Parathyroid adenoma (tissue), 2 donors: ENCODE data around the gene NME9.

Experiments used
- H2AFZ ChIP-seq: fragments of 300-600 bp; sonication (generic); one replicate; pipeline ENCODE4 v1.7.0; 2017; ENCODE audit warnings: antibody characterized with exemption, mild to moderate bottlenecking
- H3K27ac ChIP-seq: fragments of 300-600 bp; sonication (generic); one replicate; pipeline ENCODE4 v1.7.0; 2017
- H3K27me3 ChIP-seq: fragments of 300-600 bp; sonication (generic); one replicate; pipeline ENCODE4 v1.7.0; 2017; ENCODE audit warnings: low read length; ENCODE audit not compliant: control insufficient read depth, insufficient read depth
- H3K36me3 ChIP-seq: fragments of 300-600 bp; sonication (generic); one replicate; pipeline ENCODE4 v1.7.0; 2017; ENCODE audit warnings: low read length; ENCODE audit not compliant: control insufficient read depth, insufficient read depth
- H3K4me1 ChIP-seq: fragments of 300-600 bp; sonication (generic); one replicate; pipeline ENCODE4 v1.7.0; 2017; ENCODE audit warnings: control low read depth
- H3K4me2 ChIP-seq: fragments of 300-600 bp; sonication (generic); one replicate; pipeline ENCODE4 v1.7.0; 2017; ENCODE audit warnings: low read length
- H3K4me3 ChIP-seq: fragments of 300-600 bp; sonication (generic); one replicate; pipeline ENCODE4 v1.7.0; 2017; ENCODE audit warnings: low read depth, low read length
- H3K79me2 ChIP-seq: fragments of 300-600 bp; sonication (generic); one replicate; pipeline ENCODE4 v1.7.0; 2017; ENCODE audit warnings: control low read depth
- H3K9ac ChIP-seq: fragments of 300-600 bp; sonication (generic); one replicate; pipeline ENCODE4 v1.7.0; 2017; ENCODE audit warnings: mild to moderate bottlenecking
- H3K9me3 ChIP-seq: fragments of 300-600 bp; sonication (generic); one replicate; pipeline ENCODE4 v1.7.0; 2017; ENCODE audit warnings: low read length; ENCODE audit not compliant: control insufficient read depth
- CTCF ChIP-seq: fragments of 300-600 bp; sonication (generic); IDR thresholded peaks from one replicate; pipeline ENCODE4 v1.7.0; 2017; ENCODE audit warnings: antibody characterized with exemption, mild to moderate bottlenecking
- donor health status: primary hyperparathyroidism.

The NME9 gene

DNA sequence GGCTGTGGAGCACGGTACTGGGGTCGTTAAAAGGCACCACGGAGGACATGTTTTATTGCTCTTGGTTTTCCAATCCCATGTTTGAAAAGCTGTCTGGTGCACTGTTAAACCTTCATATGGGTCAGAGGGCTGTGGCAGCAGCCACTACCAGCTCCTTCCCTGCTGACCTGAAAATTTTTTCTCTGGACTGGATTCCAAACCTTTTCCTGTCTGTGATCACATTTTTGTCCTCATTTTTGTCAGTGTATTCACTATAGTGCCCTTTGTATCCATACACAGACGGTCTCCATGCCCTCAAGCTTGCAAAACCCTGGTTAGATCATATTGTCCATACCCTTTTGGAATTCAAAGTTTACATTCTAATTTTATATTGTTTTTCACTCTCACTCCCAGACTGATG is 70.5 kb downstream of the NME9 start:
- TF ChIP-seq CTCF: no peak

GRCh38 chr3:138257986-138258385 is 71.7 kb downstream of the NME9 start:
- H3K9ac ChIP-seq: no peak overlapping the region
- no peaks in the 10 kb centered on the region for H3K27me3 ChIP-seq
- no peaks in the 10 kb centered on the region for H3K36me3 ChIP-seq
- H3K4me1 ChIP-seq: no peaks in the 10 kb centered on the region
- no peak for TF ChIP-seq CTCF
- H3K79me2 ChIP-seq: no peaks in the 10 kb centered on the region
- no peak overlapping the region for H3K4me3 ChIP-seq
- H3K27ac ChIP-seq: no peak overlapping the region
- no peaks in the 10 kb centered on the region for H3K9me3 ChIP-seq
- no peak overlapping the region for H3K4me2 ChIP-seq
- H2AFZ ChIP-seq: no peak overlapping the region

More for the DNA sequence above, 70.5 kb downstream of the NME9 start:
- Histone ChIP-seq H3K36me3 (no peaks in the 10 kb centered on the region), H3K4me2 (no peak overlapping the region), H2AFZ (no peak overlapping the region), H3K9me3 (no peaks in the 10 kb centered on the region), H3K27ac (no peak overlapping the region), H3K9ac (no peak overlapping the region), H3K4me1 (no peaks in the 10 kb centered on the region), H3K27me3 (no peaks in the 10 kb centered on the region), H3K79me2 (no peaks in the 10 kb centered on the region), H3K4me3 (no peak overlapping the region)

GRCh38 chr3:138256022-138256421 is 73.6 kb downstream of the NME9 start:
- Histone ChIP-seq H3K79me2 (no peaks in the 10 kb centered on the region), H3K9ac (no peak overlapping the region), H3K4me2 (no peak overlapping the region), H3K9me3 (no peaks in the 10 kb centered on the region), H2AFZ (no peak overlapping the region), H3K27me3 (no peaks in the 10 kb centered on the region), H3K36me3 (no peaks in the 10 kb centered on the region), H3K4me3 (no peak overlapping the region), H3K4me1 (no peaks in the 10 kb centered on the region), H3K27ac (no peak overlapping the region)
- no peak for TF ChIP-seq CTCF

DNA sequence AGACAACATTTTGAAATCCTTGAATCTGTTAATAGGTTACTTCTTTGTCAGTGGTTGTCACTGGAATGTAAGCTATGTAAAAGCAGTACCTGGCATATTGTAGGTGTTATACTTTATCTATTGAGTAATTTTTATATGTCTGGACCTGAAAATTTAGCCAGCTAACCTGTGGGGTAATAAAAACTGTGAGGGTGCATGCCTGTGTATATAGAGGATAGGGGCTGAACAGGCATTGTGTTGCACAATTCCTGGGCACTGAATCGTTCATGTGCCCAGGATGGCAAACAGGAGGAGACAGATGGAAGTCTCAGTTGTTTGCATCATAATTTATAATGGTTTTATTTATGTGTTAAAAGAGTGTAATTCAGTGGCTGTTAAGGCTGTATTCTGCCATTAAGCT is 75.4 kb downstream of the NME9 start:
- no peak for TF ChIP-seq CTCF
- no peaks in the 10 kb centered on the region for H3K79me2 ChIP-seq
- H3K9me3 ChIP-seq: no peaks in the 10 kb centered on the region
- H3K9ac ChIP-seq: no peak overlapping the region
- H3K36me3 ChIP-seq: no peaks in the 10 kb centered on the region
- no peak overlapping the region for H3K4me3 ChIP-seq
- H3K4me2 ChIP-seq: no peak overlapping the region
- no peak overlapping the region for H2AFZ ChIP-seq
- no peaks in the 10 kb centered on the region for H3K27me3 ChIP-seq
- no peaks in the 10 kb centered on the region for H3K4me1 ChIP-seq
- H3K27ac ChIP-seq: no peak overlapping the region

GRCh38 chr3:138253609-138254008 is 76.0 kb downstream of the NME9 start:
- no peaks in the 10 kb centered on the region for H3K9me3 ChIP-seq
- no peaks in the 10 kb centered on the region for H3K36me3 ChIP-seq
- H3K27ac ChIP-seq: no peak overlapping the region
- no peak overlapping the region for H3K4me3 ChIP-seq
- H2AFZ ChIP-seq: no peak overlapping the region
- no peak overlapping the region for H3K9ac ChIP-seq
- no peaks in the 10 kb centered on the region for H3K79me2 ChIP-seq
- no peak overlapping the region for H3K4me2 ChIP-seq
- TF ChIP-seq CTCF: no peak
- H3K27me3 ChIP-seq: no peaks in the 10 kb centered on the region
- H3K4me1 ChIP-seq: no peaks in the 10 kb centered on the region
